ENCODE data around the gene COG5. TPM values are rescaled to one million over a fixed set of nuclear protein-coding genes. Genes with fewer than 3 reads are reported as not detected.

COG5 gene
- total and polyA plus RNA-seq, 2 of the 4 experiments (the other 2 are of a cell fraction) = 18.5 to 27.4 TPM

GRCh38 chr7:107187774-107188173, 375.9 kb downstream of the COG5 start:
- no TSS peak for BruUV-seq (replicated peaks)
- Histone ChIP-seq H3K23ac (ENCODE audit: low read depth, low read length) (no peak overlapping the region), H2BK5ac (ENCODE audit: low read depth, low read length, poor library complexity, severe bottlenecking) (no peak overlapping the region), H2AK9ac (replicated peaks; ENCODE audit: low read depth, low read length, poor library complexity) (no peak overlapping the region), H2BK15ac (ENCODE audit: low read depth, low read length) (no peak overlapping the region), H3K56ac (ENCODE audit: extremely low read depth, insufficient read depth, low read length) (no peak overlapping the region), H3K4me2 (ENCODE audit: low read depth, low read length) (no peak overlapping the region), H3K4me3 (ENCODE audit: insufficient read depth, low read depth, low read length) (no peak overlapping the region), H3K4me1 (ENCODE audit: control insufficient read depth, insufficient read depth, low read length) (peaks cover 9% of the 10 kb centered on the region), H2AFZ (replicated peaks; ENCODE audit: low read length, poor library complexity) (no peak overlapping the region), H3K4ac (ENCODE audit: low read depth, low read length) (no peak overlapping the region), H3K14ac (replicated peaks; ENCODE audit: low read depth, low read length) (no peak overlapping the region), H2BK120ac (ENCODE audit: low read depth, low read length) (no peak overlapping the region), H3K9me3 (ENCODE audit: control insufficient read depth, insufficient read depth, low read length) (no peaks in the 10 kb centered on the region), H4K20me1 (ENCODE audit: insufficient read depth, low read length) (no peaks in the 10 kb centered on the region), H4K8ac (ENCODE audit: low read depth in 2 of 2, low read length in 2 of 2) (no peak overlapping the region), H3K18ac (ENCODE audit: low read depth, low read length) (no peak overlapping the region), H3K9ac (ENCODE audit: low read depth, low read length) (no peak overlapping the region), H2BK20ac (ENCODE audit: low read depth, low read length) (no peak overlapping the region), H3K36me3 (ENCODE audit: control insufficient read depth, insufficient read depth, low read length) (peaks cover 31% of the 10 kb centered on the region), H3K79me1 (ENCODE audit: low read depth in 1 of 2, low read length in 2 of 2) (peaks cover 6 to 15% of the 10 kb centered on the region in 2 experiments; a peak in 3 of 4 replicates), H3K9me1 (ENCODE audit: insufficient read depth, low read length) (peaks cover 3% of the 10 kb centered on the region), H3K27ac (ENCODE audit: insufficient read depth, low read length) (no peak overlapping the region), H2AK5ac (ENCODE audit: low read depth, low read length) (no peak overlapping the region), H4K91ac (ENCODE audit: insufficient read depth, low read depth, low read length) (no peak overlapping the region), H3K27me3 (ENCODE audit: control insufficient read depth, insufficient read depth, low read length) (no peaks in the 10 kb centered on the region), H4K5ac (ENCODE audit: low read depth, low read length) (no peak overlapping the region)
- POLR2A ChIA-PET (ENCODE audit: unreplicated experiment) = no interaction called here
- dilution Hi-C loops (cut with HindIII; ENCODE audit: low sequenced_read_pairs, unreplicated experiment) (no loop called here), in situ Hi-C loops (cut with MboI; ENCODE audit: low sequenced_read_pairs) (no loop called here), intact Hi-C loops (cut with micrococcal nuclease) (no loop called here)
- no CpG with 5 or more reads among the region's 2 CpGs for WGBS, 2 experiments (ENCODE audit: extremely low coverage in 2 of 2, insufficient read length in 1 of 2)
- ATAC-seq (ENCODE audit: low read depth) (no peak), DNase-seq (no peak)
- CTCF ChIA-PET = no interaction called here
- TF ChIP-seq MAFK (IDR thresholded peaks at IDR 0.05; ENCODE audit: low read depth, low read length) (no peak), ELK1 (IDR thresholded peaks at IDR 0.05; ENCODE audit: borderline replicate concordance, low read depth, low read length) (no peak), MAZ (IDR thresholded peaks at IDR 0.05; ENCODE audit: borderline replicate concordance, low read depth, low read length) (no peak), BHLHE40 (IDR thresholded peaks at IDR 0.05; ENCODE audit: low read depth, low read length) (no peak), SMC3 (IDR thresholded peaks at IDR 0.05; ENCODE audit: low read depth, low read length) (no peak), CEBPB (IDR thresholded peaks at IDR 0.05; ENCODE audit: low read depth, low read length) (no peak), MXI1 (IDR thresholded peaks at IDR 0.05; ENCODE audit: borderline replicate concordance, low read depth, low read length) (no peak), USF2 (IDR thresholded peaks at IDR 0.05; ENCODE audit: low read depth, low read length) (no peak), RFX5 (IDR thresholded peaks at IDR 0.05; ENCODE audit: low read depth, low read length) (no peak), RAD21 (IDR thresholded peaks at IDR 0.05; ENCODE audit: low read length) (no peak), CHD1 (IDR thresholded peaks at IDR 0.05; ENCODE audit: low read depth, low read length) (no peak)

All from IMR-90 (cell line).